ENCODE measurements around the gene ERG. TPM values are rescaled to one million over a fixed set of nuclear protein-coding genes. Genes with fewer than 3 reads are reported as not detected.

ERG gene
- polyA plus RNA-seq, 3 donors from 2014 or later, result not detected

- no peaks in the 10 kb centered on the region for H3K36me3 Mint-ChIP-seq
- H3K9me3 Mint-ChIP-seq, result no peaks in the 10 kb centered on the region
- no peak overlapping the region for H3K27ac Mint-ChIP-seq
- no peak overlapping the region for H3K4me3 Mint-ChIP-seq
- no peaks in the 10 kb centered on the region for H3K4me1 Mint-ChIP-seq
- H3K27me3 Mint-ChIP-seq (ENCODE audit: low read depth in 3 of 3), result peaks cover 3 to 4% (median 4%) of the 10 kb centered on the region in 3 donors
- no peak for DNase-seq
Observed at GRCh38 chr21:38346286-38346685, 152.0 kb downstream of the ERG start.

GRCh38 chr21:38343691-38344090 lies 154.6 kb downstream of the ERG start:
- Mint-ChIP-seq H3K27ac (no peak overlapping the region), H3K4me3 (no peak overlapping the region), H3K4me1 (no peaks in the 10 kb centered on the region), H3K27me3 (ENCODE audit: low read depth in 3 of 3) (peaks cover 0 to 4% (median 3%) of the 10 kb centered on the region in 3 donors), H3K9me3 (no peaks in the 10 kb centered on the region), H3K36me3 (no peaks in the 10 kb centered on the region)
- no peak for DNase-seq

GRCh38 chr21:38342739-38343138 lies 155.5 kb downstream of the ERG start:
- Mint-ChIP-seq H3K4me3 (no peak overlapping the region), H3K27me3 (ENCODE audit: low read depth in 3 of 3) (peaks cover 0 to 4% (median 3%) of the 10 kb centered on the region in 3 donors), H3K4me1 (no peaks in the 10 kb centered on the region), H3K27ac (no peak overlapping the region), H3K36me3 (no peaks in the 10 kb centered on the region), H3K9me3 (no peaks in the 10 kb centered on the region)
- DNase-seq, result no peak

- H3K4me1 Mint-ChIP-seq, result no peaks in the 10 kb centered on the region
- H3K36me3 Mint-ChIP-seq, result no peaks in the 10 kb centered on the region
Observed at GRCh38 chr21:38341546-38342012, 156.7 kb downstream of the ERG start.

GRCh38 chr21:38340131-38340530 lies 158.1 kb downstream of the ERG start:
- Mint-ChIP-seq H3K4me1 (no peaks in the 10 kb centered on the region), H3K4me3 (no peak overlapping the region), H3K36me3 (no peaks in the 10 kb centered on the region), H3K9me3 (no peaks in the 10 kb centered on the region), H3K27me3 (ENCODE audit: low read depth in 3 of 3) (peaks cover 0 to 5% (median 4%) of the 10 kb centered on the region in 3 donors), H3K27ac (no peak overlapping the region)
- no peak for DNase-seq

More at GRCh38 chr21:38341546-38342012, 156.7 kb downstream of the ERG start:
- no peak overlapping the region for H3K4me3 Mint-ChIP-seq
- no peak for DNase-seq
- no peaks in the 10 kb centered on the region for H3K9me3 Mint-ChIP-seq
- H3K27ac Mint-ChIP-seq, result no peak overlapping the region
- peaks cover 0 to 4% (median 3%) of the 10 kb centered on the region in 3 donors for H3K27me3 Mint-ChIP-seq (ENCODE audit: low read depth in 3 of 3)

- no peak for DNase-seq
- Mint-ChIP-seq H3K36me3 (no peaks in the 10 kb centered on the region), H3K4me1 (no peaks in the 10 kb centered on the region), H3K9me3 (no peaks in the 10 kb centered on the region), H3K27ac (no peak overlapping the region), H3K4me3 (no peak overlapping the region), H3K27me3 (ENCODE audit: low read depth in 3 of 3) (peaks cover 0 to 2% (median 1%) of the 10 kb centered on the region in 3 donors)
Observed at GRCh38 chr21:38337793-38338192, 160.5 kb downstream of the ERG start.

GRCh38 chr21:38334866-38335265 lies 163.4 kb downstream of the ERG start:
- no peaks in the 10 kb centered on the region for H3K4me1 Mint-ChIP-seq
- H3K27ac Mint-ChIP-seq, result no peak overlapping the region
- peaks cover 0 to 2% (median 0%) of the 10 kb centered on the region in 3 donors for H3K27me3 Mint-ChIP-seq (ENCODE audit: low read depth in 3 of 3)
- H3K9me3 Mint-ChIP-seq, result no peaks in the 10 kb centered on the region
- no peak overlapping the region for H3K4me3 Mint-ChIP-seq
- H3K36me3 Mint-ChIP-seq, result no peaks in the 10 kb centered on the region
- no peak for DNase-seq

- no peak overlapping the region for H3K27ac Mint-ChIP-seq
- DNase-seq, result no peak
- H3K36me3 Mint-ChIP-seq, result no peaks in the 10 kb centered on the region
Observed at GRCh38 chr21:38333301-38334272, 164.7 kb downstream of the ERG start.

GRCh38 chr21:38330666-38331065 lies 167.6 kb downstream of the ERG start:
- Mint-ChIP-seq H3K4me3 (no peak overlapping the region), H3K9me3 (no peaks in the 10 kb centered on the region), H3K27me3 (ENCODE audit: low read depth in 3 of 3) (peaks cover 0 to 8% (median 0%) of the 10 kb centered on the region in 3 donors), H3K27ac (no peak overlapping the region), H3K36me3 (no peaks in the 10 kb centered on the region), H3K4me1 (no peaks in the 10 kb centered on the region)
- DNase-seq, result no peak

More at GRCh38 chr21:38333301-38334272, 164.7 kb downstream of the ERG start:
- H3K27me3 Mint-ChIP-seq (ENCODE audit: low read depth in 3 of 3), result peaks cover 0 to 4% (median 0%) of the 10 kb centered on the region in 3 donors
- H3K4me3 Mint-ChIP-seq, result no peak overlapping the region
- H3K4me1 Mint-ChIP-seq, result no peaks in the 10 kb centered on the region
- no peaks in the 10 kb centered on the region for H3K9me3 Mint-ChIP-seq

Other genes starting within 250 kb of the ERG start
- gene KCNJ15, start 241.5 kb downstream of the ERG start, polyA plus RNA-seq, result not detected

All from immature natural killer cell (primary cell).